Stimulated activated CD8-positive, alpha-beta memory T cell treated with anti-CD3 and anti-CD28 coated beads, Interleukin-12 subunit alpha, Interleukin-12 subunit beta, amount 100 ng/mL, for 1 hour (primary cell): Measurements from ENCODE around the gene AHCY.
"Not testable (repeated sequence)": the region's sequence is repeated elsewhere in the genome, so short reads cannot be mapped to it uniquely, and the experiment has no call there.

Experiments
- DNase-seq: peaks from one replicate; pipeline ENCODE4 v3.0.0-alpha.2; 2020; ENCODE audit warnings: low read depth

AHCY gene

GRCh38 chr20:34296468-34296867 is 6.7 kb downstream of the AHCY start:
- no peak for DNase-seq

- DNase-seq = no peak
These were observed 7.9 kb downstream of the AHCY start for GRCh38 chr20:34295284-34295683.

- no peak for DNase-seq
These were observed 8.6 kb downstream of the AHCY start for GRCh38 chr20:34294563-34294962.

- DNase-seq = no peak
These were observed 9.6 kb downstream of the AHCY start for GRCh38 chr20:34293589-34293988.

GRCh38 chr20:34293119-34293518 is 10.0 kb downstream of the AHCY start:
- no peak for DNase-seq

GRCh38 chr20:34292496-34292895 is 10.7 kb downstream of the AHCY start:
- DNase-seq = no peak

GRCh38 chr20:34290471-34290870 is 12.7 kb downstream of the AHCY start:
- no peak for DNase-seq

GRCh38 chr20:34287500-34287899 is 15.7 kb downstream of the AHCY start:
- DNase-seq = not testable (repeated sequence)

- DNase-seq = no peak
These were observed 17.7 kb downstream of the AHCY start for GRCh38 chr20:34285450-34285849.

GRCh38 chr20:34283844-34284243 is 19.3 kb downstream of the AHCY start:
- DNase-seq = no peak

- no peak for DNase-seq
These were observed 21.1 kb downstream of the AHCY start for GRCh38 chr20:34282041-34282440.

- no peak for DNase-seq
These were observed 22.0 kb downstream of the AHCY start for GRCh38 chr20:34281177-34281576.

GRCh38 chr20:34274694-34275093 is 28.5 kb downstream of the AHCY start:
- DNase-seq = no peak

- no peak for DNase-seq
These were observed 31.2 kb downstream of the AHCY start for GRCh38 chr20:34271956-34272355.

- no peak for DNase-seq
These were observed 33.0 kb downstream of the AHCY start for GRCh38 chr20:34269996-34270627.

GRCh38 chr20:34268851-34269636 is 34.1 kb downstream of the AHCY start:
- peak; percentile 2 for DNase-seq

- DNase-seq = no peak
These were observed 35.0 kb downstream of the AHCY start for GRCh38 chr20:34268145-34268544.

- no peak for DNase-seq
These were observed 39.0 kb downstream of the AHCY start for GRCh38 chr20:34264141-34264540.

- not testable (repeated sequence) for DNase-seq
These were observed 39.7 kb downstream of the AHCY start for GRCh38 chr20:34263468-34263867.

- no peak for DNase-seq
These were observed 40.5 kb downstream of the AHCY start for GRCh38 chr20:34262488-34263288.

GRCh38 chr20:34260208-34260942 is 42.8 kb downstream of the AHCY start:
- no peak for DNase-seq

GRCh38 chr20:34256629-34257124 is 46.5 kb downstream of the AHCY start:
- no peak for DNase-seq
